GM12878 (cell line): ENCODE measurements around the gene USP15. TPM values are rescaled to one million over a fixed set of nuclear protein-coding genes. Genes with fewer than 3 reads are reported as not detected.

Experiments
- ATAC-seq: fragments of 200-7000 bp; cut with Tn5 transposase; 3 replicates; pipeline ENCODE4 v1.9.1; 2020; ENCODE audit warnings: mild to moderate bottlenecking, moderate library complexity
- BruUV-seq: library from RNA; stranded (reverse); fragments of 400-500 nt; replicated peaks from 2 replicates; lab custom pipeline; 2021; lab: Mats Ljungman, UMichigan
- CTCF ChIA-PET: fragments of 300-600 bp; sonication (Branson Sonifier 250); formaldehyde crosslinking; extraction: SDS; loops from one replicate; lab custom pipeline; 2021; ENCODE audit warnings: inconsistent platforms; lab: Yijun Ruan, JAX
- POLR2A ChIA-PET: fragments of 350-600 bp; formaldehyde crosslinking; extraction: SDS; loops from one replicate; lab custom pipeline; 2021; ENCODE audit warnings: inconsistent platforms; lab: Charles Lee
- RAD21 ChIA-PET: fragments of 300-600 bp; sonication (Branson Sonifier 250); formaldehyde crosslinking; loops from one replicate; lab custom pipeline; 2023; ENCODE audit warnings: antibody characterized with exemption; ENCODE audit not compliant: unreplicated experiment; lab: Charles Lee
- SMC1A ChIA-PET: fragments of 300-600 bp; sonication (Branson Sonifier 250); formaldehyde crosslinking; loops from one replicate; lab custom pipeline; 2023; ENCODE audit not compliant: unreplicated experiment, uncharacterized antibody; lab: Charles Lee
- DNase-seq: peaks from one replicate; pipeline ENCODE4 v3.0.0-alpha.2; 2011; ENCODE audit warnings: low read depth, low spot score
- FAIRE-seq: peaks from 3 replicates; lab custom pipeline; 2011; peaks lifted over from hg19 to GRCh38; lab: Jason Lieb, UNC
- H2AFZ ChIP-seq: 2 replicates; pipeline ENCODE4 v1.6.0; 2011; ENCODE audit warnings: low read depth, low read length, control low read depth; ENCODE audit not compliant: control insufficient read depth
- H3K27ac ChIP-seq: 2 replicates; pipeline ENCODE4 v1.5.1; 2011; ENCODE audit warnings: control low read depth; ENCODE audit not compliant: control insufficient read depth, insufficient read depth
- H3K27me3 ChIP-seq, 2 experiments: replicated peaks in 1 of 2; 2 replicates each; pipeline versions ENCODE4 v1.6.0 to v1.6.1; 2011; ENCODE audit warnings: low read length in 1 of 2; ENCODE audit not compliant: control insufficient read depth in 2 of 2, insufficient read depth in 2 of 2
- H3K36me3 ChIP-seq, 2 experiments: 2 replicates each; pipeline ENCODE4 v1.5.1; 2011; ENCODE audit warnings: low read length in 1 of 2; ENCODE audit not compliant: control insufficient read depth in 2 of 2, insufficient read depth in 2 of 2
- H3K4me1 ChIP-seq: 2 replicates; pipeline ENCODE4 v1.6.1; 2011; ENCODE audit warnings: mild to moderate bottlenecking, low read length, moderate library complexity, mixed read lengths; ENCODE audit not compliant: control insufficient read depth, insufficient read depth
- H3K4me2 ChIP-seq: 2 replicates; pipeline ENCODE4 v1.6.0; 2011; ENCODE audit warnings: control low read depth; ENCODE audit not compliant: control insufficient read depth, insufficient read depth
- H3K4me3 ChIP-seq: fragments of 200-600 bp; sonication (generic); 2 replicates; pipeline ENCODE4 v1.5.1; 2016
- H3K79me2 ChIP-seq: 2 replicates; pipeline ENCODE4 v1.6.0; 2011; ENCODE audit warnings: low read length; ENCODE audit not compliant: control insufficient read depth, insufficient read depth
- H3K9ac ChIP-seq: 2 replicates; pipeline ENCODE4 v1.8.0; 2011; ENCODE audit warnings: low read length, control low read depth, mixed read lengths; ENCODE audit not compliant: control insufficient read depth, insufficient read depth
- H3K9me3 ChIP-seq: replicated peaks from 3 replicates; pipeline ENCODE4 v1.5.1; 2011; ENCODE audit warnings: mild to moderate bottlenecking, low read length; ENCODE audit not compliant: control insufficient read depth, insufficient read depth
- H4K20me1 ChIP-seq: 2 replicates; pipeline ENCODE4 v1.6.0; 2011; ENCODE audit not compliant: control insufficient read depth, insufficient read depth
- IRF3 ChIP-seq: fragments of 450-650 bp; IDR thresholded peaks from 2 replicates; pipeline ENCODE4 v1.6.1; 2014; ENCODE audit warnings: mild to moderate bottlenecking
- NBN ChIP-seq: fragments of 450-650 bp; IDR thresholded peaks from 2 replicates; pipeline ENCODE4 v1.6.1; 2016
- RUNX3 ChIP-seq: IDR thresholded peaks from 2 replicates; pipeline ENCODE4 v1.6.1; 2012; ENCODE audit warnings: low read length, inconsistent platforms
- WGBS: methylation state at CpG from one replicate; pipeline ENCODE4 v1.1.6; 2016; ENCODE audit warnings: low lambda C conversion rate; ENCODE audit not compliant: insufficient replicate concordance, insufficient coverage; ENCODE audit errors: missing lambda C conversion rate; 5-methylcytosine and 5-hydroxymethylcytosine counted together
- in situ Hi-C: fragments of 300-500 bp; cut with MboI; formaldehyde crosslinking; loops from 9 replicates; pipeline ENCODE4 v1.14.3; 2018; ENCODE audit warnings: mixed read lengths
- intact Hi-C: fragments of 100-400 bp; cut with micrococcal nuclease; formaldehyde crosslinking; loops from one replicate; pipeline ENCODE4 v1.14.2; 2022; ENCODE audit not compliant: unreplicated experiment
- polyA plus RNA-seq, 11 experiments: library from polyadenylated mRNA; depleted of rRNA in 4 of 11; unstranded in 6 of 11; stranded (reverse) in 5 of 11; fragments of >200 nt; fragmentation: Nextera tagmentation in 4 of 11; fragmentation: Illumina TruSeq in 1 of 11; extraction: Ambion mirVana in 4 of 11; extraction: Trizol in 1 of 11; gene quantifications; 1 replicate in 1 of 11; 2 replicates in 10 of 11; pipeline versions ENCODE4 v1.2.1 to v1.2.3, GENCODE V29; 2011 to 2016; ENCODE audit warnings: inconsistent platforms in 2 of 11, missing spikeins in 2 of 11, low read depth in 1 of 11
- total RNA-seq, 4 experiments: library from RNA; depleted of rRNA in 3 of 4; stranded (reverse); fragments of >200 nt in 3 of 4; fragmentation: Illumina TruSeq in 1 of 4; extraction: Trizol in 1 of 4; gene quantifications; 2 replicates each; pipeline versions ENCODE4 v1.2.1 to v1.2.3, GENCODE V29; 2013 to 2021
- TF ChIP-seq, protein P1 (sequence below): fragments of 450-650 bp; IDR thresholded peaks from 2 replicates; pipeline ENCODE4 v1.6.1; 2016; ENCODE audit warnings: mild to moderate bottlenecking

USP15 gene
- total and polyA plus RNA-seq, 10 of the 15 experiments (the other 5 are each of a cell fraction or from before 2014, with no cell fraction given), result 57.6 to 101 (median 90.2) TPM

GRCh38 chr12:62346817-62347216 lies 86.6 kb downstream of the USP15 start:
- no peak for TF ChIP-seq NBN
- TF ChIP-seq, protein P1, sequence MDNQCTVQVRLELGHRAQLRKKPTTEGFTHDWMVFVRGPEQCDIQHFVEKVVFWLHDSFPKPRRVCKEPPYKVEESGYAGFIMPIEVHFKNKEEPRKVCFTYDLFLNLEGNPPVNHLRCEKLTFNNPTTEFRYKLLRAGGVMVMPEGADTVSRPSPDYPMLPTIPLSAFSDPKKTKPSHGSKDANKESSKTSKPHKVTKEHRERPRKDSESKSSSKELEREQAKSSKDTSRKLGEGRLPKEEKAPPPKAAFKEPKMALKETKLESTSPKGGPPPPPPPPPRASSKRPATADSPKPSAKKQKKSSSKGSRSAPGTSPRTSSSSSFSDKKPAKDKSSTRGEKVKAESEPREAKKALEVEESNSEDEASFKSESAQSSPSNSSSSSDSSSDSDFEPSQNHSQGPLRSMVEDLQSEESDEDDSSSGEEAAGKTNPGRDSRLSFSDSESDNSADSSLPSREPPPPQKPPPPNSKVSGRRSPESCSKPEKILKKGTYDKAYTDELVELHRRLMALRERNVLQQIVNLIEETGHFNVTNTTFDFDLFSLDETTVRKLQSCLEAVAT, result no peak
- TF ChIP-seq IRF3, result no peak
- no peak for TF ChIP-seq RUNX3
- Histone ChIP-seq H2AFZ (no peak overlapping the region), H3K9me3 (peaks cover 2% of the 10 kb centered on the region; the same call in 1 of the 3 replicates), H3K9ac (no peak overlapping the region), H3K36me3 (peaks cover 6 to 19% of the 10 kb centered on the region in 2 experiments; a peak in 2 of 4 replicates), H3K79me2 (no peaks in the 10 kb centered on the region), H3K4me2 (no peak overlapping the region), H4K20me1 (no peaks in the 10 kb centered on the region), H3K27ac (no peak overlapping the region), H3K4me1 (no peaks in the 10 kb centered on the region), H3K4me3 (no peak overlapping the region), H3K27me3 (no peaks in the 10 kb centered on the region)
- FAIRE-seq (no peak), DNase-seq (no peak), ATAC-seq (no peak)
- in situ Hi-C loops, result no loop called here
- ChIA-PET RAD21 (no interaction called here), POLR2A (no interaction called here), SMC1A (no interaction called here), CTCF (no interaction called here)
- no TSS peak for BruUV-seq
- 87% methylated on average over 1 of the region's 1 CpG for WGBS
- intact Hi-C loops, result no loop called here
